NCI-H345 (cell line): ENCODE measurements around the gene TANGO2.

Experiments used
- DNase-seq: peaks from one replicate; lab custom pipeline; 2025; lab: John Stamatoyannopoulos, UW

TANGO2 gene

DNA sequence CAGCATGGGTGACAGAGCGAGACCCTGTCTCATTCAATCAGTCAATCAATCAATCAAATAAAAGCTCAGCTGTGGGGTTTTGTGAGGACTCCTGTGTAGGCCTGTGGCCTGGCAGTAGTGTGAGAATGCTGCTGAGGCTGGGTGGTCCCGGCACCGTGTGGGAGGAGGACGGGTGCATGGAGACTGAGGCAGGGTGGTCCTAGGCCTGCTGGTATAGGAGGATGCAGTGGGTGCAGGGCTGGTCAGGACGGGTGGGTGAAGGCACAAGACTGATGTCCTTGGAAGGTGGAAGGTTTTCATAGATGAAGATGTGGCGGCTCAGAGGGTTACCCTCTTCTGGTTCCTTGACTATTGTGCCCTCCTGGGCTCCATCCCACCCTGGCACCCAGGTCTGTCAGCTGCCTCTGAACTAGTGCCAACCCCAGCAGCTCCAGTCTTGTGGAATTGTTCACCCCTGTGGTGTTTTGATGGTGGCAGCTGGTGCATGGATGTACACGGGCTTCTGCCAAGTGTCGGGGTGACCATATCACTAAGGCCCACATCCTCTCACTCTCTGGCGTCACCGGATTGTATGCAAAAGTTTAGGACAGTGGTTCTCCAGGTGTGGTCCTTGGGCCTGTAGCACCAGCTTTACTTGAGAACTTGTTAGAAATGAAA lies 23.7 kb downstream of the TANGO2 start:
- DNase-seq: no peak

DNA sequence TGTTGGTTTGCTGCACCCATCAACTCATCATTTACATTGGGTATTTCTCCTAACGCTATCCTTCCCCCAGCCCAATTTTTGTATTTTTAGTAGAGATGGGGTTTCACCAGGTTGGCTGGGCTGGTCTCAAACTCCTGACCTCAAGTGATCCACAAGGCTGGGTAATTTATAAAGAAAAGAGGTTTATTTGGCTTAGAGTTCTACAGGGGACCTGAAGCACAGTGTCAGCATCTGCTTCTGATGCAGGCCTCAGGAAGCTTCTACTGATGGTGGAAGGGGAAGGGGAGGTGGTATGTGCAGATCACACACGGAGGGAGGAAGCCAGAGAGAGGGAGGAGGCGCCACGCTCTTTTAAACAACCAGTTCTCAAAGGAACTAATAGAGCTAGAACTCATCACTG lies 25.8 kb downstream of the TANGO2 start:
- no peak for DNase-seq

DNA sequence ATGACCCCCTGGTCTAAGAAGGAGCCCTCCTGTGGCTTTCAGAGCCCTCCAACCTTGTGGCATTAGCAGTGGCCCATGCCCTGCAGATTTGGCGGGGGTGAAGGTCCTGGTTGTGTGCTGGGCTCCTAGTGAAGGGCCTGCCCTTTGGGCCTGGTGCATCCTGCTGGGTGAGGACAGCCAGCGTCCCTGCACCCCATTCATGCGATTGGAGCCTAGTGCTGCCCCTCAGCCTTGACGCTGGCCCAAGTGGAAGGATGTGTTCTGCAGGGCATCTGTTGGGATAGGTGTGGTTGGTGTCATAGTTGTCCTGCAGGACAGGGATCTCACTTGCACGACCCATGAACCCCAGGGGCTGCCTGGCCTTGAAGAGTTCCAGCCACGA lies 31.0 kb downstream of the TANGO2 start:
- no peak for DNase-seq

DNA sequence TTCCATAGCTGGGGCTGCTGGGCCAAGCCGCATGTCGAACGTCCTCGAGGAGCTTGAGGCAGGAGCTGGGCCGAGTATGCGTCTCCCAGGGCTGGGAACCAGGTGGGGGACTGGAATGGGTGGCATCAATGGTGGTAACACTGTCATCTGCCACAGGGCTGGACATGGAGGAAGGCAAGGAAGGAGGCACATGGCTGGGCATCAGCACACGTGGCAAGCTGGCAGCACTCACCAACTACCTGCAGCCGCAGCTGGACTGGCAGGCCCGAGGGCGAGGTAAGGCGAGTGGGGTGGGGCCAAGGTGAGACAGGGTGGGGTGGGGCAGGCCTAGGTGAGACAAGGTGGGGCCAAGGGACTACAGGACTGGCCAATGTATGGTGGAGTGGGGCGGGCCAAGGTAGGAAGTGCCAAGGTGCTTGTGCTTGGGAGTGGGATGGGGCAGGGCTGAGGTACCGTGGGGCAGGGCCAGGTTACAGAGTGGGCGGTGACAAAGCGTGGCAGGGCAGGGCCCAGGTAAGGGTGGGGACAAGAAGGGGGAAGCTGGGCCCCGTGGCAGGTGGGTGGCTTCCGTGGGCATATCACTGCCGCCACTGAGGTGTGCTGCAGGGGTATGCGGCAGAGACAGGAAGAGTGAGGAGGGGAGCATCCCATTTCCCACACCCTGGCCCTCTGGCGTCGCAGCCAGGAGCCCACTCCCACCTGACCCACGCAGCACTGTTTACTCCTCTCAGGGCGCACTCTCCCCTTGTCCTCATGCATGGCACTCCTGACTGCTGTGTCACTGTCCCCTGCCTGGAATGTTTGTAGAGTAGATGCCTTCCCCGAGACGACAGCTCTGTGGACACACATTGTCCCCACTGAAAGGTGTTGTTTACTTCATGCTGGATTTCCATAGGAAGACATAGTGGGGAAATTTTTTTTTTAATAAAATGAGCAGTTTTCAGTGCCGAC lies 31.7 kb downstream of the TANGO2 start:
- DNase-seq: no peak

DNA sequence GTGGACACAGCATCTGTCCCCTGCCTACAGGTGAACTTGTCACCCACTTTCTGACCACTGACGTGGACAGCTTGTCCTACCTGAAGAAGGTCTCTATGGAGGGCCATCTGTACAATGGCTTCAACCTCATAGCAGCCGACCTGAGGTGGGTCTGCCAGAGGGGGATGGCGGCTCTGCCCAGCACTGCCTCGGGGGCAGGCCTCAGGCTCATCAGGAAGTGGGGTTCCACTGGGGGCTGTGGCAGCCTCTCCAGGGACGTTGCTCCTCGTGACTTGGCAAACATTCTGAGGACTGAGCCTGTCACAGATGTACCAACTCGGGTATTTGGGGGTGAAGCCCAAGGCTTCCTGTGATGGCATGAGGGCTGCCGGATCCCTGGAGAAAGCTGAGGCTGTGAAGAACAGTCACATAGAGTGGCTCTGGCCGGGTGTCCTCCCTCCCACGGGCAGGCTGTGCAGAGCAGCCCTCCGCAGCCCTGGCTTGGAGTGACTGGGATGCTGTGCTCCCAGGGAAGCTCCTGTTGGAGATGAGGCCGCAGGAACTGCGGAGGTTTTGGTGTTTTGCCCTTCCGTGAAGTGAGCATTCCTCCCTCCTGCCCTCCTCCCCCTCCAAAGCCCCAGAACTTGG lies 32.6 kb downstream of the TANGO2 start:
- DNase-seq: no peak

DNA sequence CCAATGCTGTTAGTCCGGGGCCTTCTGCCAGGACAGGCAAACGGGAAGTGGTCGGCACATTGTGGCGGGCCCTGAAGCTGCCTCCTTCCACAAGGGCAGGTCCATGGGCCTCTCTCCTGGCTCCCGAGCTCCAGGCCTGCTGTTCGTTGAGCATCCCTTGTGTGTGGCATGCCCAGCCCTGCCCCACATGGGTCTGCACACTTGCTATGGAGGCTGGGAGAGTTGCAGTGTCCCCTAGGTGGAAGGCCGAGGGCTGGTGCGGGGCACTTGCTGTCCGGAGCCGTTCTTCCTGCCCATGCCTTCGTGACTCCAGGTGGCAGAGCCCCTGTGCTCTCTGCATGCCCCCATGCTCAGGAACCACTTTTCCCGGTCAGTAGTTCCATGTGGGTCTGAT lies 33.1 kb downstream of the TANGO2 start:
- DNase-seq: no peak

DNA sequence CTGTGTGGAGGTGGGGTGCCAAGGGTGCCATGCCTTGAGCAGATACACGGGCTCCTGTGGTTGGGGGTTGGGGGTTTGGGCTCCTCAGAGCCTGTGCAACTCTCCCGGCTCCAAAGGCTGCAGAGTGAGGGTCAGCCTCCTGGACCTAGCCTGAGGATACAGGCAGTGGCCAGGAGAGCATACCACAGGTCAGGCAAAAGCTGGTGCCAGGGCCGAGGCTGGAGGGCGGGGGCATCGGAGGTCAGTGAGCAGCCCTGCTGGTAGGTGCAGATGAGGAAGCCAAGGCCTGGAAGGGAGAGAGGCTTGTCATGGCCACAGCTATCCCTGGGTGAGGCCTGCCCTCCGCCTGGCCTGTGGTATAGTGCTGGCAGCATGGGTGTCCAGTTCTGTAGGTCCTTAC lies 33.6 kb downstream of the TANGO2 start:
- DNase-seq: no peak

DNA sequence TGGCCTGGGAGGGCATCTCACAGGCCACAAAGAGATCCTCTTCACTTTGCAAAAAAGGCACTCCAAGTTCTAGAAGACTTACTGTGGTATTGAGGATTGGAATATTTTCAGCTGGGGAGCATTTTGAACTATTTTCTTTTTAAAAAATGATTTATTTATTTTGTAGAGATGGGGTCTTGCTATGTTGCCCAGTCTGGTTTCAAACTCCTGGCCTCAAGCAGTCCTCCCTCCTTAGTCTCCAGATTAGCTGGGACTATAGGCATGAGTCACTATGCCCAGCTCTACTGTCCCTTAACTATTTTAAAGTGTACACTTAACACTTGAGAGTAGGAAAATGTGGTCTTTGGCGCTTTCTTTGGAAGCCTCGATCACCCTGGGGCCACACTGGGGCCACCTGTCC lies 34.2 kb downstream of the TANGO2 start:
- DNase-seq: no peak

DNA sequence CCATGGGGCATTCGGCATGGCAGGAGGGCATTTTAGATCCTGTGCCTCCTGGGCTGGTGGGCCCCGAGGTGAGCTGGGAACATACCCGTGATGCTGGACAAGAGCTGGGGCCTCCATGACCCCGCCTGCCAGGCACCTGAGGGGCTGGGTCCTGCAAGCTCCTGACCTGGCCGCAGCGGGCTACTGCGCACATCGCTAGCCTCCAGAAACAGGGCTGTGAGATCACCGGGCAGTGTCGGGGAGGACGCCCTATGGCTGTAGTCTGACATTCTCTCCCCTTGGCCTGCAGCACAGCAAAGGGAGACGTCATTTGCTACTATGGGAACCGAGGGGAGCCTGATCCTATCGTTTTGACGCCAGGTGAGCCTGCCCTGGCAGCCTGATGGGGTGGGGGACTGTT lies 34.7 kb downstream of the TANGO2 start:
- no peak for DNase-seq

DNA sequence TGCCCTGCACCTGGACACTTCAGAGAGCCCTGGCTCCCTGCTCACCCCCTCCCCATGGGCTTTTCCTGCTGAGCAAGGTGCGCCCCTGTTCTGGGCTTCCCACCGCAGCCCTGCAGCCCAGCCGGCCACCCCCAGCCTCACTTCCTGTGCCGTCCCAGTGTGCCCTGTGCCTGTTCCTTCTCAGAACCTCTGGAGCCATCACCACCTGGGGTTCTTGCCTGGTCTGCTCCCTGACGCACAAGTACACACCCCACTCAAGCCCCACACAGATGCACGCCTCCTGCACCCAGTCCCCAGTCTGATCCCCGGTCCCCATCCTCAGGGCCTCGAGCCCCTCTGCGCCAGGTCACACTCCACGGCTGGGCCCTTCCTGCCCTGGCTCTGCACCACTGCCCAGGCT lies 35.3 kb downstream of the TANGO2 start:
- DNase-seq: no peak

DNA sequence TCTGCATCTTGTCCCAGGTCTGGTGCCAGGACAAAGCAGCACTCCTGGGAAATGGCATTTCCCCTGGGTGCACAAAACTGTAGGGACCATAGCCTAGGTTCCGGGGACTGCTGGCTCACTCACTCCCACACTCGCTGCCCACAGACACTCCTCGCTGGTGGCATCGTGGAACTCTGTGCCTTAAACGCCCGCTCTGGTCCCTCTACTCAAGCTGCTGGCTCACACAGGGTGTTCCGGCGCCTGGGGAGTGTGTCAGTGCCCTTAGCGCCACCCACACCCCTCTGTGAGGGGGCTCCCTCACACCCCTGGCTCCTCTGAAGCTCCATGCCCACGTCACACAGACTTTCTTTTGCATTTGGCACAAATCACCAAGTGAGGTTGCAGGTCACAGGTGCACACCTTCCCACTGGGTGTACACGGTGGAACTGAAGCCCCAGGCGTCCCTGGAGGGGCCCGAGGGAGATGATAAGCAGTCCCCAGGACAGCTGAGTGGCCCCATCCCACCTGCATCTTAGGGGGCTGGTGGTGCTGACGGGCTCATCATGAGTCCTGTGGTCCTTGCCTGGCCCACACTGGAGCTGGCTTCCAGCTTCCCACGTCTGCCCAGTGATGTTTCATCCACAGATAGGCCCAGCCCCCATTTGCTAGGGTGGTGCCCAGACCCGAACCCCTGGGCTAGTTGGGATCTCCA lies 35.9 kb downstream of the TANGO2 start:
- no peak for DNase-seq

DNA sequence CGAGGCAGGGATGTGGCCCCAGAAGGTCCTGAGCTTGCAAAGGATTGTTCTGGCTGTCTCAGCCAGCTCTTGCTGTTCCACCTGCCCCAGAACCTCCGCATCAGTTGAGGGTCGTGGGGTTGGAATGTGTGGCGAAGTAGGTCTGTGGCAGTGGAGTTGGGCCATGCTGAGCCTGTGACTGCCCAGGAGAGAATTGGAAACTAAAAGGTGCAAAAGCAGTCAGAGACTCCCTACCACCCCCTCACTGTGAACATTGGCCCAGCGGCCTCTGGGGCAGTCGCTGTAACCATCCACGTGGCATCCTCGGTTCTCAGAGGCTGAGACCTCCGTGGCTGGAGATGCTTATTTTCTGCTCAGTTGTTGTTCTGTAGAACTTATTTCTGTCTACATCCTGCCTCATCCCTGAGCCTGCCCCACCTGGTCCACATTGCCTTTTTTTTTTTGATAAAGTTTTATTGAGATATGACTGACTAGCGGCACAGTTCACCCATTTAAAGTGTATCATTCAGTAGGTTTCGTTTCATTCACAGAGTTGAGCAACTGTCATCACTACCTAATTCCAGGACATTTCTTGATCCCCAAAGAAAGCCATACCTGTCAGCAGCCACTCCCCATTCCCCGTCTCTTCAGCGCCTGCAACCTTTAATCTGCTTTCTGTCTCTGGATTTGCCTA lies 36.8 kb downstream of the TANGO2 start:
- DNase-seq: no peak

DNA sequence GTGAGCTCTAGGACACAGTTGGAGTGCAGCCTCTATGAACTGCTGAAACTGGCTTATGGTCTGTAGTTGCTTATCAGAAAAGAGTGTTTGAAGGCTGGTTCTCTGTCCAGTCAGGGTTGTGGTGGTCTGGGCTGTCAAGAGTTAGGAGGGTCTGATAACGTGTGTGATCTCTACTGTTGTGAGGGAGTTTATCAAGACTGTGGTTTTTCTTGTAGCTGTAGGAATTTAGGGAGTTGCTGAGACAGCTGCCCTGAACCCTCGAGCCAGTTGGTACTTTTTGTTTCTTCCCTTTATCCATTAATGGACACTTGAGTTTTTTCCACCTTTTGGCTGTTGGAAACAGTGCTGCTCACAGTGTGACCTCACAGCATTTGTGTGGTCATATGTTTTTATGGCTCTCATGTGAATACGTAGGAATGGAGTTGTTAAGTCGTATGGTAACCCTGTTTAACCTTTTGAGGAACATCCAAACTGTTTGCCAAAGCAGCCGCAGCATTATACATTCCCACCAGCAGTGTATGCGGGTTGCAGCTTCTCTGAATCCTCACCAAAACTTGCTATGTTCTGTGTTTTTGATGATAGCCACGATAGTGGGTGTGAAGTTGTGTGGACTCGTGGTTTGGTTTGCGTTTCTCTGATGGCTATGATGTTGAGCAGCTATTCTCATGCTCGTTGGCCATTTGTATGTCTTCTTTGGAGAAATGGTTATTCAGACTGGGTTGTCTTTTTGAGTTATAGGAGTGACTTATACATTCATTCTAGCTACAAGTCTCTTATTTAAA lies 38.3 kb downstream of the TANGO2 start:
- no peak for DNase-seq

DNA sequence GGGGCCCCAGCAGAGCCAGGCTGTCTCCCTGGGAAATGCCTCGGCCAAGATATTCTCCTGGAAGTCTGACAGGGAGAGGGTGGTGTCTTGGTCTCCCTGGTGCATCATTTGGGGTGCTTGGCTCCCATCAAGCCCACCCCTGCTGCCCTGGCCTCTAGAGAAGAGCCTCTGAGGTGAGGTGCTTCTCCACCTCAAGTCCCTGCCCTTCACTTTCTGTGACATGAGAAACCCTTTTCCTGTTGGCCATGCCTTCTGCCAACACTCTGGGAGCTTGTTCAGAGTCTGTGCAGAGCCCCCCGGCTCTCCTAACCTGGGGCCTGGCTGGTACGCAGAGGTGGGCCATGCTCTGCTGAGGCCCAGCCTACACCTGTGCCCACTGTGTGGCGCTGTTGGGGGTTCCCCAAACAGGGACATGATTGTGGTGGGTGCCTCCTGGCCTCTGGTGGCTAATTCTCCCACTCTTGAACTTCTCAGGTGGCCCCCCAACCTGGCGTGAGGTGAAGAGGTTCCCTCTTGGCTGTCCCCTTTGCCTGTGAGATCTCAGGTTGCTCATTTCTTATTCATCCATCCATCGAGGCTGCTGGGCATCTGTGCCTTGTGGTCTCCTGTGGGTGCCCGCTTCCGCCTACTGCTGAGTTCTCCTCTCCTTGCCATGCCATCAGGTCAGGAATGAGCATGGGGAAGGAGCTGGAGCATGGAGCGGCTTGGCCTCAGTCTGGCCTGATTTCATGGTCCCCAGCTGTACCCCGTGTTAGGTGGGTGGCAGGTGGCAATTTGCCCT lies 40.0 kb downstream of the TANGO2 start:
- no peak for DNase-seq

DNA sequence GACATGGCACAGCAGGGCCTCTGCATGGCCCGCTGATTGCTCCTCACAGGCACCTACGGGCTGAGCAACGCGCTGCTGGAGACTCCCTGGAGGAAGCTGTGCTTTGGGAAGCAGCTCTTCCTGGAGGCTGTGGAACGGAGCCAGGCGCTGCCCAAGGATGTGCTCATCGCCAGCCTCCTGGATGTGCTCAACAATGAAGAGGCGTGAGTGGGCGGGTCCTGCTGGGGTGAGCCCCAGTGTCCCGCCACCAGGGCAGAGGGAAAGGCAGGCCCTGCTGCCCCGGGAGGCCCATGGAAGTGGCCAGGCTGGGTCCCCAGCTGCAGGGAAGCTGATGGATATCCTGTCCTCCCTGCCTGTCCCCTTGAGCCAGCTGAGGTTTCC lies 40.6 kb downstream of the TANGO2 start:
- DNase-seq: no peak

DNA sequence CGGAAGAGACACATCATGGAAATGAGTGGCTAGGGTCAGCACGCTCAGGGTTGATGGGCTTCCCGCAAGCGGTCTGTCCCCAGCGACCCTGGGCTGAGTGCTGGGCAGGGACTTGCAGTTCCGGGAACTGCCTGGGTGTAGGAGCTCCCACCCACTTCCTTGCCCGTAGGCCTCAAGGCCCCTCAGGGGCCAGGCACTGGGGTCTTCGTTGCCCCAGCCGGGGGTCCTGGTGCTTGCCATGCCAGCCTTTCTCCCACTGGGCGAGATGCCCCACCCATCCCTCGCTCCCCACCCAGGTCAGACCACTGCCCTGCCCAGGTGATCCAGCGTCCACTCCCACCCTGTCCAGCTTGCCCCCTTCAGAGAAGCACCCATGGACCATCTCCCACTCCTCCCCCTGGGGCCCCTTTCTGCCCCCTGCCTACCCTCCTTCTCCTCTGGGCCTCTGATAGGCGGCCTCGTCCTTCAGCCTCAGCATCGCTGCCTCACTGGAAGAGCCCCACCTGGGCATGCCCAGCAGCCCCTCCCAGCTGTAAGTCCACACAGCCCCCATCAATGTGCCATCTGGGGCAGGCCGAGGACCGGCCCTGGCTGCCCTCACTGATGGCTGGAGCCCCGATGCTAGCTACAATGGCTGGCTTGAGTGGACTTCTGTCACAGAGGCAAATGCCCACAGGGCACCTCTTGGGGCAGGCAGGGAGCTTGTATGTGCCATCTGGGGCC lies 41.3 kb downstream of the TANGO2 start:
- no peak for DNase-seq

DNA sequence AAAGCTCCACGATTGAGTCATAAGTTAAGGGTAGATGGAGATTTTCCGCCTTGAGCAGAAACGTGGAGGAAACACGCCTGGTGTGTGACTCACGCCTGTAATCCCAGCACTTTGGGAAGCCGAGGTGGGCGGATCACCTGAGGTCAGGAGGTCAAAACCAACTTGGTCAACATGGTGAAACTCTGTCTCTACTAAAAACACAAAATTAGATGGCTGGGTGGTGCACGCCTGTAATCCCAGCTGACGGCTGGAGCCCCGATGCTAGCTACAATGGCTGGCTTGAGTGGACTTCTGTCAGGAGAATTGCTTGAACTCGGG lies 41.8 kb downstream of the TANGO2 start:
- DNase-seq: no peak

DNA sequence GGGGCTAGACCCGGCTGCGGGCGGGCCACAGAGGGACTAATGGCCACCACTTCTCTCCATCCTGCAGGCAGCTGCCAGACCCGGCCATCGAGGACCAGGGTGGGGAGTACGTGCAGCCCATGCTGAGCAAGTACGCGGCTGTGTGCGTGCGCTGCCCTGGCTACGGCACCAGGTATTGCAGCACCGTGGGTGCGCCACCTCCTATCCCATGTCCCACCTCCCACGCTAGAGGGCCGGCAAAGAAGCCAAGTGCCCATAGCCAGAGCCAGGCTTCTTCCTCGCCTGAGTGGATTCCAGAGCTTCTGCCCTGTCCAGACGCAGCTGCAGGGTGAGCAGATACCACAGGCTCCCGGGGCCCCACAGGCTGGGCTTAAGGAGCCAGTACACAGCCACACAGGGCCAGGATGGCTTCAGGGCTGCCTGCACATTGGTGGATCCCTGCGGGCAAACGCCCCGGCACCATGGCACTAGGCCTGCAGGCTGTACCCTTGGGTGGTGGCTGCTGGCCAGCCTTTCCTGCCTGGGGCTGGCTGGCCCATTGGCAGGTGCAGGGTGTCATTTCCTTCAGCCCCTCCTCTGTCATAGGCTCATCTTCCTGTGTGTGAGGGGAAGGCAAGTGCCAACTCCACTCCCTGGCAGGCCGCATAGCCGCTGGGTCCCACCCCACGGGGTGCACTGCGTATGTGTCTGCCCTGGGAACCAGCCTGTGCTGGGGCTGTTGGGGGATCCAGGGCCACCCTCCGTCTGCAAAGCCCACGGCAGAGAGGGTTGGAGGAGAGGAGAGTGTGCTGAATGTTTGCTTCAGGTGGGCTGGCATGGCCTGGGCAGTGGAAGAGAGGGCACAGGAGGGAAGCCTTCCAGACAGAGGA lies 42.6 kb downstream of the TANGO2 start:
- DNase-seq: no peak

DNA sequence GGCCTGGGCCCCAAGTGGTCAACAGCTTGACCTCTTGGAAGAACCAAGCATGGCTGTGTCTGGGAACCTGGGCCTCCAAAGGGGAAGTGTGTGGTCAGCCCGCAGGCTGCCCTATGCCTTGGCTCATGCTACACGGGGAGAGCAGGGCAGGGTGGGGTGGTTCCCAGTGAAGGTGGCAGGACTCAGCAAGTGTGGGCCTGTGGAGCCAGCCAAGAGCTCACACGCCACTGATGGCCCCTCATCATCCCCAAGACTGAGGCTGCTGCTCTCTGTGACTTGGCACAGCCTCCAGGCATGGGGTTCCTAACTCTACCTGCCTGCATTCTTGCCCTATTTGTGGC lies 43.2 kb downstream of the TANGO2 start:
- DNase-seq: no peak
